H1 (cell line): ENCODE results near the gene NXN. TPM values are rescaled to one million over a fixed set of nuclear protein-coding genes. Genes with fewer than 3 reads are reported as not detected.

Source experiments
- CTCF ChIA-PET: fragments of 300-600 bp; sonication (Branson Sonifier 250); formaldehyde crosslinking; loops from one replicate; lab custom pipeline; 2021; ENCODE audit not compliant: partially characterized antibody; lab: Charles Lee
- POLR2A ChIA-PET: fragments of 300-600 bp; sonication (Branson Sonifier 250); formaldehyde crosslinking; loops from one replicate; lab custom pipeline; 2021; ENCODE audit warnings: inconsistent platforms; ENCODE audit not compliant: partially characterized antibody; lab: Charles Lee
- DNase-seq, 2 experiments: peaks; one replicate each; pipeline versions ENCODE4 v3.0.0 to v3.0.0-alpha.2; 2010 to 2022; ENCODE audit warnings: low spot score in 2 of 2, low read depth in 1 of 2, mixed read lengths in 1 of 2
- FAIRE-seq: peaks from 2 replicates; lab custom pipeline; 2011; peaks lifted over from hg19 to GRCh38; lab: Jason Lieb, UNC
- H2AFZ ChIP-seq: 2 replicates; pipeline ENCODE4 v1.8.1; 2012; ENCODE audit warnings: low read length, inconsistent platforms
- H2AK5ac ChIP-seq: 2 replicates; pipeline ENCODE4 v1.6.1; 2013; ENCODE audit warnings: low read depth, low read length
- H2BK120ac ChIP-seq: replicated peaks from 2 replicates; pipeline ENCODE3; 2013; ENCODE audit warnings: low read depth, low read length, inconsistent platforms
- H2BK12ac ChIP-seq: 2 replicates; pipeline ENCODE4 v1.6.1; 2013; ENCODE audit warnings: low read depth, low read length
- H2BK15ac ChIP-seq: 2 replicates; pipeline ENCODE4 v1.6.1; 2013; ENCODE audit warnings: low read length
- H2BK20ac ChIP-seq: 2 replicates; pipeline ENCODE4 v1.6.1; 2013; ENCODE audit warnings: low read length
- H2BK5ac ChIP-seq: 2 replicates; pipeline ENCODE4 v1.6.1; 2013; ENCODE audit warnings: low read depth, low read length
- H3K14ac ChIP-seq: 2 replicates; pipeline ENCODE4 v1.6.1; 2013; ENCODE audit warnings: inconsistent platforms; ENCODE audit not compliant: insufficient read length
- H3K18ac ChIP-seq: 2 replicates; pipeline ENCODE4 v1.6.1; 2013; ENCODE audit warnings: low read length; ENCODE audit errors: extremely low read depth
- H3K23ac ChIP-seq: 2 replicates; pipeline ENCODE4 v1.6.1; 2013; ENCODE audit warnings: inconsistent platforms; ENCODE audit not compliant: insufficient read length
- H3K23me2 ChIP-seq: 2 replicates; pipeline ENCODE4 v1.6.1; 2013; ENCODE audit warnings: low read depth, low read length
- H3K27ac ChIP-seq: 2 replicates; pipeline ENCODE4 v1.6.1; 2011; ENCODE audit warnings: low read depth, low read length, inconsistent platforms
- H3K27me3 ChIP-seq, 4 experiments: replicated peaks in 1 of 4; 1 replicate in 1 of 4; 2 replicates in 3 of 4; pipeline versions ENCODE4 v1.6.1 to v1.8.1; 2011 to 2013; ENCODE audit warnings: low read length in 3 of 4, mild to moderate bottlenecking in 3 of 4, inconsistent platforms in 2 of 4, mixed read lengths in 2 of 4, moderate library complexity in 1 of 4; ENCODE audit not compliant: control insufficient read depth in 3 of 4, insufficient read depth in 3 of 4; ENCODE audit errors: extremely low read depth in 1 of 4
- H3K36me3 ChIP-seq, 4 experiments: 2 replicates each; pipeline versions ENCODE4 v1.6.1 to v1.8.1; 2011 to 2013; ENCODE audit warnings: mild to moderate bottlenecking in 4 of 4, low read length in 3 of 4, moderate library complexity in 2 of 4, control low read depth in 1 of 4, inconsistent platforms in 1 of 4; ENCODE audit not compliant: insufficient read depth in 4 of 4, control insufficient read depth in 2 of 4
- H3K4ac ChIP-seq: replicated peaks from 2 replicates; pipeline ENCODE3; 2013; ENCODE audit warnings: low read length, low read depth, mixed read lengths, inconsistent platforms; ENCODE audit not compliant: insufficient read length
- H3K4me1 ChIP-seq, 4 experiments: replicated peaks in 1 of 4; 1 replicate in 1 of 4; 2 replicates in 3 of 4; pipeline versions ENCODE4 v1.6.1 to v1.8.1; 2011 to 2013; ENCODE audit warnings: low read length in 3 of 4, inconsistent platforms in 2 of 4, mixed read lengths in 1 of 4; ENCODE audit not compliant: insufficient read depth in 4 of 4, control insufficient read depth in 3 of 4
- H3K4me2 ChIP-seq, 2 experiments: 2 replicates each; pipeline versions ENCODE4 v1.6.1 to v1.8.1; 2011 to 2013; ENCODE audit warnings: low read depth in 2 of 2, low read length in 2 of 2, control low read depth in 1 of 2, inconsistent platforms in 1 of 2, mild to moderate bottlenecking in 1 of 2; ENCODE audit not compliant: insufficient read depth in 1 of 2
- H3K4me3 ChIP-seq, 4 experiments: fragments of 200-600, 300-600 bp in 1 of 4; sonication (generic), shearing (Covaris generic), sonication (Bioruptor Twin) in 1 of 4; 2 replicates each; pipeline versions ENCODE4 v1.5.1 to v1.8.1; 2011 to 2016; ENCODE audit warnings: low read length in 4 of 4, low read depth in 3 of 4, control low read depth in 2 of 4, inconsistent platforms in 2 of 4, mild to moderate bottlenecking in 2 of 4, mixed read lengths in 1 of 4, moderate library complexity in 1 of 4; ENCODE audit not compliant: insufficient read depth in 2 of 4; ENCODE audit errors: extremely low read depth in 1 of 4
- H3K56ac ChIP-seq: replicated peaks from 2 replicates; pipeline ENCODE3; 2013; ENCODE audit warnings: low read depth, mild to moderate bottlenecking, mixed read lengths, low read length, inconsistent platforms; ENCODE audit not compliant: insufficient read length
- H3K79me1 ChIP-seq: 2 replicates; pipeline ENCODE4 v1.6.1; 2013; ENCODE audit warnings: low read depth, low read length, control low read depth
- H3K79me2 ChIP-seq, 2 experiments: 2 replicates each; pipeline versions ENCODE4 v1.6.1 to v1.8.1; 2012 to 2013; ENCODE audit warnings: low read length in 2 of 2, mild to moderate bottlenecking in 2 of 2, inconsistent platforms in 1 of 2; ENCODE audit not compliant: insufficient read depth in 2 of 2, control insufficient read depth in 1 of 2
- H3K9ac ChIP-seq, 4 experiments: replicated peaks in 1 of 4; 1 replicate in 1 of 4; 2 replicates in 3 of 4; pipeline versions ENCODE4 v1.6.1 to v1.8.1; 2011 to 2013; ENCODE audit warnings: low read depth in 3 of 4, low read length in 3 of 4, control low read depth in 2 of 4, mild to moderate bottlenecking in 2 of 4, moderate library complexity in 2 of 4, inconsistent platforms in 1 of 4; ENCODE audit errors: extremely low read depth in 1 of 4
- H3K9me3 ChIP-seq, 2 experiments: 2 replicates each; pipeline versions ENCODE4 v1.6.1 to v1.8.1; 2012 to 2013; ENCODE audit warnings: mild to moderate bottlenecking in 2 of 2, moderate library complexity in 2 of 2, control low read depth in 1 of 2, inconsistent platforms in 1 of 2, low read depth in 1 of 2, low read length in 1 of 2, mixed read lengths in 1 of 2; ENCODE audit not compliant: insufficient read depth in 2 of 2
- H4K20me1 ChIP-seq, 2 experiments: replicated peaks in 1 of 2; 2 replicates each; pipeline versions ENCODE3 to v1.8.1; 2011 to 2013; ENCODE audit warnings: inconsistent platforms in 2 of 2, low read length in 2 of 2, mild to moderate bottlenecking in 1 of 2; ENCODE audit not compliant: insufficient read depth in 2 of 2, control insufficient read depth in 1 of 2
- H4K5ac ChIP-seq: 2 replicates; pipeline ENCODE4 v1.6.1; 2013; ENCODE audit warnings: low read length, low read depth, mixed read lengths, inconsistent platforms; ENCODE audit not compliant: insufficient read length
- H4K8ac ChIP-seq: 2 replicates; pipeline ENCODE4 v1.8.0; 2013; ENCODE audit warnings: mild to moderate bottlenecking, moderate library complexity, low read length, inconsistent platforms; ENCODE audit not compliant: insufficient read depth; ENCODE audit errors: extremely low read depth
- H4K91ac ChIP-seq: replicated peaks from 2 replicates; pipeline ENCODE3; 2013; ENCODE audit warnings: low read length, mixed read lengths, inconsistent platforms; ENCODE audit not compliant: insufficient read length
- BRCA1 ChIP-seq: IDR thresholded peaks from 2 replicates; pipeline ENCODE4 v1.6.1; 2012; ENCODE audit warnings: low read depth, low read length, improper control_type of control experiment
- SP2 ChIP-seq: IDR thresholded peaks from 2 replicates; pipeline ENCODE4 v1.6.1; 2012; ENCODE audit warnings: mild to moderate bottlenecking, low read length, inconsistent platforms
- SRF ChIP-seq: IDR thresholded peaks from 2 replicates; pipeline ENCODE4 v1.6.1; 2011; ENCODE audit warnings: mild to moderate bottlenecking, low read depth, low read length, moderate library complexity
- WGBS, 2 experiments: shearing (Covaris generic) in 1 of 2; methylation state at CpG; one replicate each; pipeline versions ENCODE4 v1.1.6 to v1.1.7; 2013 to 2015; ENCODE audit warnings: low lambda C conversion rate in 2 of 2, mixed read lengths in 2 of 2, inconsistent platforms in 1 of 2, low coverage in 1 of 2, missing lambda C conversion rate in 1 of 2; ENCODE audit not compliant: insufficient replicate concordance in 2 of 2, insufficient coverage in 1 of 2, insufficient read length in 1 of 2; ENCODE audit errors: extremely low coverage in 1 of 2, missing lambda C conversion rate in 1 of 2; 5-methylcytosine and 5-hydroxymethylcytosine counted together
- polyA plus RNA-seq, 7 experiments: library from polyadenylated mRNA; depleted of rRNA in 3 of 7; stranded (reverse) in 5 of 7; unstranded in 2 of 7; fragments of >200 nt in 5 of 7; fragments of 200-250 nt in 2 of 7; gene quantifications; 1 replicate in 5 of 7; 2 replicates in 1 of 7; 4 replicates in 1 of 7; pipeline versions ENCODE4 v1.2.1 to v1.2.3, GENCODE V29; 2011 to 2013; ENCODE audit warnings: missing spikeins in 2 of 7, mixed read lengths in 2 of 7
- total RNA-seq: library from RNA; stranded (reverse); fragmentation: NEBNext Ultra II Directional; extraction: Animal tissue kit (Norgen Biotek cat#: 25700); gene quantifications from 2 replicates; pipeline ENCODE4 v1.2.1, GENCODE V29; 2021

The NXN gene
- total and polyA plus RNA-seq, 2 of the 8 experiments (the other 6 are each of a cell fraction or from before 2014, with no cell fraction given), result 94.1 to 107 TPM

DNA sequence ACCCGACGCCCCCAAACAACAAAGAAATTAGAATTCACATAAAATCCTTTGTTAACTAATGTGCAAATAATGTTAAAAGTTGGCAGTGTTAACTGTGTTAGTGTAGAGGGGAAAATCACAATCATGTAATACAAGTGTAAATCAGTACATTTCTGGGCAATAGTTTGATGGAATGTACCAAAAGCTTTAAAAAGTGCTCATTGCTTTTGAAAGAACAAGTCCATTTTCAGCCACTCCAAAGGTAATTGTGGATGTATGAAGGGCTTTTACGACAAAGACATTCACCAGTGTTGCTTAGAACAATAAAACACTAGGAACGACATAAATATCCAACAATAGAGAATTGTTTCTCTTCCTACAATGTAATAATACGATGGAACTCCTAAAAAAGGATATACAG, 206.6 kb downstream of the NXN start:
- CTCF ChIA-PET, result interaction anchor here (1.8 kb wide), 1 partner anchor 208 kb away, joined by 3 read pairs; no protein-coding TSS in a partner anchor
- no peak overlapping the region for H3K27ac ChIP-seq
- no peak overlapping the region for H2BK120ac ChIP-seq
- no peaks in the 10 kb centered on the region for H3K4me1 ChIP-seq
- H2AFZ ChIP-seq, result no peak overlapping the region
- H2BK5ac ChIP-seq, result no peak overlapping the region
- no peak overlapping the region for H3K4ac ChIP-seq
- H3K14ac ChIP-seq, result no peak overlapping the region
- no peak overlapping the region for H4K5ac ChIP-seq
- H4K8ac ChIP-seq, result no peak overlapping the region
- no peak overlapping the region for H2BK12ac ChIP-seq
- no peak overlapping the region for H2AK5ac ChIP-seq
- POLR2A ChIA-PET, result interaction anchor here (1.0 kb wide), 1 partner anchor 240 kb away, joined by 3 read pairs; no protein-coding TSS in a partner anchor
- WGBS, 2 experiments, result 99% methylated on average over 5 of the region's 5 CpGs; no CpG with 5 or more reads in 1 of the 2 experiments
- H3K9me3 ChIP-seq, result no peaks in the 10 kb centered on the region
- no peaks in the 10 kb centered on the region for H3K23me2 ChIP-seq
- no peaks in the 10 kb centered on the region for H3K27me3 ChIP-seq
- H3K18ac ChIP-seq, result no peak overlapping the region
- no peak overlapping the region for H3K4me2 ChIP-seq
- H2BK20ac ChIP-seq, result no peak overlapping the region
- no peaks in the 10 kb centered on the region for H3K79me2 ChIP-seq
- no peaks in the 10 kb centered on the region for H3K79me1 ChIP-seq
- FAIRE-seq, result no peak
- H4K20me1 ChIP-seq, result no peaks in the 10 kb centered on the region
- H3K56ac ChIP-seq, result no peak overlapping the region
- no peak overlapping the region for H2BK15ac ChIP-seq
- no peak overlapping the region for H3K23ac ChIP-seq
- H3K36me3 ChIP-seq, result peaks cover 47 to 73% (median 66%) of the 10 kb centered on the region in 4 experiments
- DNase-seq, result no peak
- TF ChIP-seq SRF, result no peak
- no peak for TF ChIP-seq BRCA1
- TF ChIP-seq SP2, result no peak
- TF ChIP-seq, all 59 proteins: peak for 0
- H3K9ac ChIP-seq, result no peak overlapping the region
- H3K4me3 ChIP-seq, result no peak overlapping the region
- no peak overlapping the region for H4K91ac ChIP-seq
